Colon (tissue), 2 donors: ENCODE results near the gene CUEDC1.

Experiments
- FAIRE-seq: peaks from 2 replicates; lab custom pipeline; 2012; peaks lifted over from hg19 to GRCh38; lab: Jason Lieb, UNC
- donor health status: control.
- donor health status: control.

The CUEDC1 gene

GRCh38 chr17:57832314-57833178, 122.7 kb downstream of the CUEDC1 start:
- no peak for FAIRE-seq

- FAIRE-seq, result no peak
Observed at GRCh38 chr17:57830880-57831279, 124.3 kb downstream of the CUEDC1 start.

GRCh38 chr17:57823469-57824401, 131.5 kb downstream of the CUEDC1 start:
- no peak for FAIRE-seq

- FAIRE-seq, result no peak
Observed at GRCh38 chr17:57819867-57820266, 135.3 kb downstream of the CUEDC1 start.

GRCh38 chr17:57819285-57819684, 135.9 kb downstream of the CUEDC1 start:
- no peak for FAIRE-seq

- FAIRE-seq, result no peak
Observed at GRCh38 chr17:57818066-57818465, 137.1 kb downstream of the CUEDC1 start.

GRCh38 chr17:57817299-57817698, 137.9 kb downstream of the CUEDC1 start:
- FAIRE-seq, result no peak

- no peak for FAIRE-seq
Observed at GRCh38 chr17:57814421-57814820, 140.8 kb downstream of the CUEDC1 start.

- no peak for FAIRE-seq
Observed at GRCh38 chr17:57811638-57812280, 143.5 kb downstream of the CUEDC1 start.
